ENCODE results near the gene SETDB1. TPM values are rescaled to one million over a fixed set of nuclear protein-coding genes. Genes with fewer than 3 reads are reported as not detected.
"Not testable (repeated sequence)": the region's sequence is repeated elsewhere in the genome, so short reads cannot be mapped to it uniquely, and the experiment has no call there.

SETDB1 gene
- total and polyA plus RNA-seq, 4 donors: 5.4 to 23.7 (median 14.0) TPM

- Histone ChIP-seq H3K9ac (ENCODE audit: low read depth in 1 of 2, low read length in 2 of 2) (no peak overlapping the region), H3K4me3 (ENCODE audit: low read depth in 1 of 3, low read length in 3 of 3) (no peak overlapping the region), H3K9me3 (ENCODE audit: control insufficient read depth in 4 of 4, low read length in 3 of 4) (no peaks in the 10 kb centered on the region), H3K27me3 (ENCODE audit: control insufficient read depth in 4 of 4, insufficient read depth in 4 of 4, low read length in 3 of 4) (no peaks in the 10 kb centered on the region), H3K4me1 (ENCODE audit: control insufficient read depth in 4 of 4, insufficient read depth in 4 of 4, low read length in 3 of 4) (no peaks in the 10 kb centered on the region), H3K27ac (ENCODE audit: low read depth in 1 of 2, low read length in 2 of 2) (no peak overlapping the region), H3K36me3 (ENCODE audit: control insufficient read depth in 4 of 4, insufficient read depth in 3 of 4, low read depth in 1 of 4, low read length in 3 of 4) (no peaks in the 10 kb centered on the region)
- DNase-seq (ENCODE audit: low spot score): no peak
- TF ChIP-seq SP1 (IDR thresholded peaks at IDR 0.05) (no peak), EGR1 (IDR thresholded peaks at IDR 0.05; ENCODE audit: low read depth in 2 of 2) (no peak), JUND (IDR thresholded peaks at IDR 0.05) (no peak), TAF1 (conservative IDR thresholded peaks at IDR 0.05) (no peak)
- 96% methylated on average over 3 of the region's 3 CpGs for WGBS
These were observed 32.7 kb upstream of the SETDB1 start for GRCh38 chr1:150893336-150893913.

DNA sequence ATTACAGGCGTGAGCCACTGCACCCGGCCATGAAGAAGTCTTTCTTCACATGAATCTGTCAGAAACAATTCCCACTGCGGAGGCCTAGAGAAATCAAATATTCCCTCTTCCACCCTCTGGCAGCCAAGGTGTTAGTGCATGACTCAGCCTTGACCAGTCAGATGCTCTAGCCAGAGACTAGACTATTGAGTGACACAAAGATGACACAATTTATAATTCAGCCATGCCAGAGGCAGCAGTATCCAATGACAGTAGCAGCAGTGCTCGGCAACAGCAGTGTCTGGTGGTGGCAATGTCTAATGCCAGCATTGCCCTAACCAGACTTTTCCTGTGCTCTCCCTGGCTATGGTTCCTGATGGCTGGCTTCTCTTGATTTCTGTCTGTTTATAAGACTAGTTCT is 30.5 kb upstream of the SETDB1 start:
- no peaks in the 10 kb centered on the region for H3K9me3 ChIP-seq (ENCODE audit: control insufficient read depth in 4 of 4, low read length in 3 of 4)
- 88% methylated on average over 4 of the region's 4 CpGs for WGBS
- no peak for DNase-seq (ENCODE audit: low spot score)
- H3K4me1 ChIP-seq (ENCODE audit: control insufficient read depth in 4 of 4, insufficient read depth in 4 of 4, low read length in 3 of 4): no peaks in the 10 kb centered on the region
- H3K36me3 ChIP-seq (ENCODE audit: control insufficient read depth in 4 of 4, insufficient read depth in 3 of 4, low read depth in 1 of 4, low read length in 3 of 4): no peaks in the 10 kb centered on the region
- TF ChIP-seq, protein P1, sequence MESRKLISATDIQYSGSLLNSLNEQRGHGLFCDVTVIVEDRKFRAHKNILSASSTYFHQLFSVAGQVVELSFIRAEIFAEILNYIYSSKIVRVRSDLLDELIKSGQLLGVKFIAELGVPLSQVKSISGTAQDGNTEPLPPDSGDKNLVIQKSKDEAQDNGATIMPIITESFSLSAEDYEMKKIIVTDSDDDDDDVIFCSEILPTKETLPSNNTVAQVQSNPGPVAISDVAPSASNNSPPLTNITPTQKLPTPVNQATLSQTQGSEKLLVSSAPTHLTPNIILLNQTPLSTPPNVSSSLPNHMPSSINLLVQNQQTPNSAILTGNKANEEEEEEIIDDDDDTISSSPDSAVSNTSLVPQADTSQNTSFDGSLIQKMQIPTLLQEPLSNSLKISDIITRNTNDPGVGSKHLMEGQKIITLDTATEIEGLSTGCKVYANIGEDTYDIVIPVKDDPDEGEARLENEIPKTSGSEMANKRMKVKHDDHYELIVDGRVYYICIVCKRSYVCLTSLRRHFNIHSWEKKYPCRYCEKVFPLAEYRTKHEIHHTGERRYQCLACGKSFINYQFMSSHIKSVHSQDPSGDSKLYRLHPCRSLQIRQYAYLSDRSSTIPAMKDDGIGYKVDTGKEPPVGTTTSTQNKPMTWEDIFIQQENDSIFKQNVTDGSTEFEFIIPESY (IDR thresholded peaks at IDR 0.05): no peak
- TF ChIP-seq JUND (IDR thresholded peaks at IDR 0.05) (no peak), GABPA (IDR thresholded peaks at IDR 0.05 in 1 of 2, conservative IDR thresholded peaks at IDR 0.05 in 1 of 2) (no peak), RXRA (IDR thresholded peaks at IDR 0.05) (no peak), HNF4G (IDR thresholded peaks at IDR 0.05) (no peak), SP1 (IDR thresholded peaks at IDR 0.05) (no peak), RAD21 (IDR thresholded peaks at IDR 0.05) (no peak), FOXA2 (IDR thresholded peaks at IDR 0.05) (no peak), NR2F2 (IDR thresholded peaks at IDR 0.05) (no peak), HNF4A (conservative IDR thresholded peaks at IDR 0.05) (no peak), EGR1 (IDR thresholded peaks at IDR 0.05; ENCODE audit: low read depth in 2 of 2) (no peak)
- TF ChIP-seq, protein P2, sequence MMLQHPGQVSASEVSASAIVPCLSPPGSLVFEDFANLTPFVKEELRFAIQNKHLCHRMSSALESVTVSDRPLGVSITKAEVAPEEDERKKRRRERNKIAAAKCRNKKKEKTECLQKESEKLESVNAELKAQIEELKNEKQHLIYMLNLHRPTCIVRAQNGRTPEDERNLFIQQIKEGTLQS (IDR thresholded peaks at IDR 0.05): no peak
- TF ChIP-seq, protein P3, sequence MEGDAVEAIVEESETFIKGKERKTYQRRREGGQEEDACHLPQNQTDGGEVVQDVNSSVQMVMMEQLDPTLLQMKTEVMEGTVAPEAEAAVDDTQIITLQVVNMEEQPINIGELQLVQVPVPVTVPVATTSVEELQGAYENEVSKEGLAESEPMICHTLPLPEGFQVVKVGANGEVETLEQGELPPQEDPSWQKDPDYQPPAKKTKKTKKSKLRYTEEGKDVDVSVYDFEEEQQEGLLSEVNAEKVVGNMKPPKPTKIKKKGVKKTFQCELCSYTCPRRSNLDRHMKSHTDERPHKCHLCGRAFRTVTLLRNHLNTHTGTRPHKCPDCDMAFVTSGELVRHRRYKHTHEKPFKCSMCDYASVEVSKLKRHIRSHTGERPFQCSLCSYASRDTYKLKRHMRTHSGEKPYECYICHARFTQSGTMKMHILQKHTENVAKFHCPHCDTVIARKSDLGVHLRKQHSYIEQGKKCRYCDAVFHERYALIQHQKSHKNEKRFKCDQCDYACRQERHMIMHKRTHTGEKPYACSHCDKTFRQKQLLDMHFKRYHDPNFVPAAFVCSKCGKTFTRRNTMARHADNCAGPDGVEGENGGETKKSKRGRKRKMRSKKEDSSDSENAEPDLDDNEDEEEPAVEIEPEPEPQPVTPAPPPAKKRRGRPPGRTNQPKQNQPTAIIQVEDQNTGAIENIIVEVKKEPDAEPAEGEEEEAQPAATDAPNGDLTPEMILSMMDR (IDR thresholded peaks at IDR 0.05; ENCODE audit: low read depth, low read length, missing input control): no peak
- TF ChIP-seq, protein P4, sequence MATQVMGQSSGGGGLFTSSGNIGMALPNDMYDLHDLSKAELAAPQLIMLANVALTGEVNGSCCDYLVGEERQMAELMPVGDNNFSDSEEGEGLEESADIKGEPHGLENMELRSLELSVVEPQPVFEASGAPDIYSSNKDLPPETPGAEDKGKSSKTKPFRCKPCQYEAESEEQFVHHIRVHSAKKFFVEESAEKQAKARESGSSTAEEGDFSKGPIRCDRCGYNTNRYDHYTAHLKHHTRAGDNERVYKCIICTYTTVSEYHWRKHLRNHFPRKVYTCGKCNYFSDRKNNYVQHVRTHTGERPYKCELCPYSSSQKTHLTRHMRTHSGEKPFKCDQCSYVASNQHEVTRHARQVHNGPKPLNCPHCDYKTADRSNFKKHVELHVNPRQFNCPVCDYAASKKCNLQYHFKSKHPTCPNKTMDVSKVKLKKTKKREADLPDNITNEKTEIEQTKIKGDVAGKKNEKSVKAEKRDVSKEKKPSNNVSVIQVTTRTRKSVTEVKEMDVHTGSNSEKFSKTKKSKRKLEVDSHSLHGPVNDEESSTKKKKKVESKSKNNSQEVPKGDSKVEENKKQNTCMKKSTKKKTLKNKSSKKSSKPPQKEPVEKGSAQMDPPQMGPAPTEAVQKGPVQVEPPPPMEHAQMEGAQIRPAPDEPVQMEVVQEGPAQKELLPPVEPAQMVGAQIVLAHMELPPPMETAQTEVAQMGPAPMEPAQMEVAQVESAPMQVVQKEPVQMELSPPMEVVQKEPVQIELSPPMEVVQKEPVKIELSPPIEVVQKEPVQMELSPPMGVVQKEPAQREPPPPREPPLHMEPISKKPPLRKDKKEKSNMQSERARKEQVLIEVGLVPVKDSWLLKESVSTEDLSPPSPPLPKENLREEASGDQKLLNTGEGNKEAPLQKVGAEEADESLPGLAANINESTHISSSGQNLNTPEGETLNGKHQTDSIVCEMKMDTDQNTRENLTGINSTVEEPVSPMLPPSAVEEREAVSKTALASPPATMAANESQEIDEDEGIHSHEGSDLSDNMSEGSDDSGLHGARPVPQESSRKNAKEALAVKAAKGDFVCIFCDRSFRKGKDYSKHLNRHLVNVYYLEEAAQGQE (IDR thresholded peaks at IDR 0.05): no peak
- H3K27ac ChIP-seq (ENCODE audit: low read depth in 1 of 2, low read length in 2 of 2): no peak overlapping the region
- no peak overlapping the region for H3K4me3 ChIP-seq (ENCODE audit: low read depth in 1 of 3, low read length in 3 of 3)
- no peaks in the 10 kb centered on the region for H3K27me3 ChIP-seq (ENCODE audit: control insufficient read depth in 4 of 4, insufficient read depth in 4 of 4, low read length in 3 of 4)
- no peak overlapping the region for H3K9ac ChIP-seq (ENCODE audit: low read depth in 1 of 2, low read length in 2 of 2)

GRCh38 chr1:150899795-150900194 is 26.4 kb upstream of the SETDB1 start:
- H3K4me1 ChIP-seq (ENCODE audit: control insufficient read depth in 4 of 4, insufficient read depth in 4 of 4, low read length in 3 of 4); H3K36me3 ChIP-seq (ENCODE audit: control insufficient read depth in 4 of 4, insufficient read depth in 3 of 4, low read depth in 1 of 4, low read length in 3 of 4); H3K9me3 ChIP-seq (ENCODE audit: control insufficient read depth in 4 of 4, low read length in 3 of 4); H3K27ac ChIP-seq (ENCODE audit: low read depth in 1 of 2, low read length in 2 of 2); H3K9ac ChIP-seq (ENCODE audit: low read depth in 1 of 2, low read length in 2 of 2); DNase-seq (ENCODE audit: low spot score); H3K27me3 ChIP-seq (ENCODE audit: control insufficient read depth in 4 of 4, insufficient read depth in 4 of 4, low read length in 3 of 4); H3K4me3 ChIP-seq (ENCODE audit: low read depth in 1 of 3, low read length in 3 of 3): not testable (repeated sequence)
- 94% methylated on average over 8 of the region's 8 CpGs for WGBS
